Measurements from ENCODE around the gene ANXA2.

DNA sequence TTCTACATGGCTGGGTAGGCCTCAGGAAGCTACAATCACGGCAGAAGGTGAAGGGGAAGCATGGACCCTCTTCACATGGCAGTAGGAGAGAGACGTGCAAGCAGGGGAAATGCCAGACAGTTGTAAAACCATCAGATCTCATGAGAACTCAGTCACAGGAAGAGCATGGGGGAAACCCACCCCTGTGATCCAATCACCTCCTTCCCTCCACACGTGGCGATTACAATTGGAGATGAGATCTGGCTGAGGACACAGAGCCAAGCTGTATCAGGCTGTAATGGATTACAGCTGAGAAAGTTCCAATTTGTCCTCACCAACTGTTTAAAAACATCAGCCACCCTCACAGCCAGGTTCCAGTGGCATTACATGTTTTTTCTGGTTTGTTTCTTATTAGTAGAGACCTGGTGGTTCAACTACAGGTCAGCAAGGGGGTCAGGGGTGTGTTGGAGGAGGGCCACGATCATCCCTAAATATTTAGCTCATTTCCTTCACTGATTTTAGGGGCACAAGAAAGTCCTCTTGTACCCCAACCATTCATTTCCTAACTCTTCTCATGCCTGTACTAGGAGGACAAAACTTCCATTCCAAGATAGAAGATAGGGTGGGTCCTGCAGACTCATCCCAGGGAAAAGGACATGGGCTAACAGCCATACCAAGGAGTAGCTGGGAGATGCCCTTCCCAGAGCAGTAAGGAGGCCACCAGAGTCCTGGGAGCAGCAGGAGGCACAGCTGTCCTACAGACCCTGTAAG is 54.4 kb downstream of the ANXA2 start:
- TF ChIP-seq POLR2A (IDR thresholded peaks at IDR 0.05; ENCODE audit: low read length) (no peak), GATA1 (IDR thresholded peaks at IDR 0.05; ENCODE audit: low read depth, low read length) (no peak)
